ENCODE measurements around the gene CACNA1D. TPM values are rescaled to one million over a fixed set of nuclear protein-coding genes. Genes with fewer than 3 reads are reported as not detected.

Gene CACNA1D
- total RNA-seq, 4 donors from 2014 or later: 74.6 to 194 (median 105) TPM

GRCh38 chr3:53626876-53627275 lies 132.5 kb downstream of the CACNA1D start:
- Histone ChIP-seq H3K27ac (no peak overlapping the region), H3K27me3 (no peaks in the 10 kb centered on the region), H3K9me3 (no peaks in the 10 kb centered on the region), H3K4me1 (no peaks in the 10 kb centered on the region), H3K4me3 (no peak overlapping the region), H3K36me3 (no peaks in the 10 kb centered on the region)
- no peak for DNase-seq
- TF ChIP-seq POLR2A (IDR thresholded peaks at IDR 0.05) (no peak), CTCF (IDR thresholded peaks at IDR 0.05) (no peak)

GRCh38 chr3:53628536-53629401 lies 134.4 kb downstream of the CACNA1D start:
- TF ChIP-seq CTCF (IDR thresholded peaks at IDR 0.05): no peak
- TF ChIP-seq POLR2A (IDR thresholded peaks at IDR 0.05): no peak
- Histone ChIP-seq H3K4me1 (no peaks in the 10 kb centered on the region), H3K9me3 (no peaks in the 10 kb centered on the region), H3K27me3 (no peaks in the 10 kb centered on the region), H3K36me3 (no peaks in the 10 kb centered on the region), H3K4me3 (no peak overlapping the region), H3K27ac (no peak overlapping the region)
- no peak for DNase-seq

GRCh38 chr3:53629402-53629723 lies 135.0 kb downstream of the CACNA1D start:
- DNase-seq: no peak
- Histone ChIP-seq H3K27ac (no peak overlapping the region), H3K9me3 (no peaks in the 10 kb centered on the region), H3K27me3 (no peaks in the 10 kb centered on the region), H3K36me3 (no peaks in the 10 kb centered on the region), H3K4me3 (no peak overlapping the region), H3K4me1 (no peaks in the 10 kb centered on the region)
- TF ChIP-seq POLR2A (IDR thresholded peaks at IDR 0.05): no peak
- TF ChIP-seq CTCF (IDR thresholded peaks at IDR 0.05): no peak

- no peaks in the 10 kb centered on the region for H3K9me3 ChIP-seq
- DNase-seq: no peak
- H3K36me3 ChIP-seq: no peaks in the 10 kb centered on the region
- H3K4me1 ChIP-seq: no peaks in the 10 kb centered on the region
- H3K27me3 ChIP-seq: no peaks in the 10 kb centered on the region
- TF ChIP-seq CTCF (IDR thresholded peaks at IDR 0.05) (no peak), POLR2A (IDR thresholded peaks at IDR 0.05) (no peak)
- H3K4me3 ChIP-seq: no peak overlapping the region
- H3K27ac ChIP-seq: no peak overlapping the region
These were observed 136.1 kb downstream of the CACNA1D start for GRCh38 chr3:53630547-53630946.

- no peaks in the 10 kb centered on the region for H3K27me3 ChIP-seq
- H3K9me3 ChIP-seq: no peaks in the 10 kb centered on the region
- no peak for TF ChIP-seq CTCF (IDR thresholded peaks at IDR 0.05)
- no peaks in the 10 kb centered on the region for H3K36me3 ChIP-seq
- H3K27ac ChIP-seq: no peak overlapping the region
- H3K4me1 ChIP-seq: no peaks in the 10 kb centered on the region
- no peak overlapping the region for H3K4me3 ChIP-seq
- no peak for DNase-seq
These were observed 138.9 kb downstream of the CACNA1D start for GRCh38 chr3:53633197-53633787.
